Activated T-helper 1 cell treated with anti-CD3 and anti-CD28 coated beads, Interleukin-12 subunit alpha, Interleukin-12 subunit beta, Interleukin-2, Interleukin-4 antibody, amounts not matched to agents 30 ng/mL and 10 ng/mL and 1 ng/mL, durations not matched to agents 14 hours and 24 hours and 36 hours (primary cell): Measurements from ENCODE around the gene VPS26A. TPM values are rescaled to one million over a fixed set of nuclear protein-coding genes. Genes with fewer than 3 reads are reported as not detected.
A peak's percentile ranks its signal among the peaks of the same experiment; 100 is the strongest.
"Not testable (repeated sequence)": the region's sequence is repeated elsewhere in the genome, so short reads cannot be mapped to it uniquely, and the experiment has no call there.

ENCODE experiments used
- DNase-seq: peaks from one replicate; pipeline ENCODE4 v3.0.0; 2021; ENCODE audit warnings: low spot score
- H3K27ac Mint-ChIP-seq: one replicate; pipeline ENCODE4 v1.8.0; 2021; ENCODE audit warnings: mild to moderate bottlenecking, mixed read lengths
- H3K27me3 Mint-ChIP-seq: one replicate; pipeline ENCODE4 v1.8.0; 2022; ENCODE audit warnings: mild to moderate bottlenecking, moderate library complexity, mixed read lengths; ENCODE audit not compliant: insufficient read depth
- H3K36me3 Mint-ChIP-seq: one replicate; pipeline ENCODE4 v1.8.0; 2021; ENCODE audit warnings: low read depth, mixed read lengths
- H3K4me1 Mint-ChIP-seq: one replicate; pipeline ENCODE4 v1.8.0; 2021; ENCODE audit warnings: low read depth, mixed read lengths
- H3K4me3 Mint-ChIP-seq: one replicate; pipeline ENCODE4 v1.8.0; 2021; ENCODE audit warnings: mild to moderate bottlenecking, moderate library complexity, mixed read lengths
- H3K9me3 Mint-ChIP-seq: one replicate; pipeline ENCODE4 v1.8.0; 2021; ENCODE audit warnings: mixed read lengths
- intact Hi-C: fragments of 100-400 bp; cut with micrococcal nuclease; formaldehyde crosslinking; loops from one replicate; pipeline ENCODE4 v1.15.1; 2024
- total RNA-seq: library from RNA; stranded (reverse); gene quantifications from 2 replicates; pipeline ENCODE4 v1.2.3, GENCODE V29; 2022

The VPS26A gene
- total RNA-seq, 1 donor from 2014 or later: 24.7 TPM

GRCh38 chr10:69119896-69120295 is 4.1 kb upstream of the VPS26A start:
- H3K27me3 Mint-ChIP-seq: peaks cover 11% of the 10 kb centered on the region
- H3K4me1 Mint-ChIP-seq: peaks cover 9% of the 10 kb centered on the region
- DNase-seq: no peak
- H3K9me3 Mint-ChIP-seq: no peaks in the 10 kb centered on the region
- no peaks in the 10 kb centered on the region for H3K36me3 Mint-ChIP-seq
- no peak overlapping the region for H3K27ac Mint-ChIP-seq
- intact Hi-C loops: no loop called here
- no peak overlapping the region for H3K4me3 Mint-ChIP-seq

- peak overlapping the region; percentile 87 for H3K4me3 Mint-ChIP-seq
- intact Hi-C loops: loop anchor here (1.0 to 2.0 kb wide), 8 partner anchors 30 to 223 kb away; partner anchors contain the start of genes DDX50 and KIFBP
- peaks cover 20% of the 10 kb centered on the region for H3K4me1 Mint-ChIP-seq
- no peaks in the 10 kb centered on the region for H3K36me3 Mint-ChIP-seq
- peak overlapping the region; percentile 86 for H3K27ac Mint-ChIP-seq
- H3K27me3 Mint-ChIP-seq: peaks cover under 1% of the 10 kb centered on the region
- no peaks in the 10 kb centered on the region for H3K9me3 Mint-ChIP-seq
- DNase-seq: no peak
These were observed 652 bp upstream of the VPS26A start for GRCh38 chr10:69123306-69123746.

- Mint-ChIP-seq H3K27me3 (no peaks in the 10 kb centered on the region), H3K4me3 (peak overlapping the region; percentile 87), H3K9me3 (no peaks in the 10 kb centered on the region), H3K27ac (peak overlapping the region; percentile 88), H3K4me1 (peaks cover 25% of the 10 kb centered on the region), H3K36me3 (no peaks in the 10 kb centered on the region)
- intact Hi-C loops: loop anchor here (1.0 to 2.0 kb wide), 5 partner anchors 79 to 284 kb away; no protein-coding TSS in a partner anchor
- DNase-seq: peak; percentile 46
These were observed 738 bp downstream of the VPS26A start for GRCh38 chr10:69124563-69125268.

GRCh38 chr10:69125554-69125953 is 1.6 kb downstream of the VPS26A start:
- peaks cover 32% of the 10 kb centered on the region for H3K4me1 Mint-ChIP-seq
- H3K27me3 Mint-ChIP-seq: no peaks in the 10 kb centered on the region
- intact Hi-C loops: loop anchor here (1.0 to 2.0 kb wide), 4 partner anchors 129 to 283 kb away; no protein-coding TSS in a partner anchor

DNA sequence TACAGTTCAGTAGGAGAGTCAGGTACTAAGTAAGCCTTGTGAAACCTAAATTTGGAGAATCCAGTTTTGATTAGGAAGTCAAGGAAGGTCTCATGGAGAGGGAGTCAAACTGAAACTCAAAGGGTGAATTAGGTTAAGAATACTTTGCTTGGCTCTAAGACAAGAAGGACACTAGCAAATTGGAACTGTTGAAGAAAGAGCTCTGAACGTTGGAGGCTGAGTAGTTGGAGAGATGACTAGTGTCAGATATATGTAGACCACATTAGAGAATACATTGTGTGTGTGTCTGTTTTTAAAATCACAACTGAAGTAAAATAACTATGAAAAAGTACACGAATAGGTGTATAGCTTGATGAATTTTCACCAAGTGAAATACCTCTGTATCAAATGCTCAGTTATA is 6.3 kb downstream of the VPS26A start:
- Mint-ChIP-seq H3K27me3 (no peaks in the 10 kb centered on the region), H3K4me1 (peaks cover 25% of the 10 kb centered on the region), H3K4me3 (no peak overlapping the region), H3K27ac (no peak overlapping the region), H3K36me3 (peaks cover 15% of the 10 kb centered on the region), H3K9me3 (no peaks in the 10 kb centered on the region)
- no peak for DNase-seq
- intact Hi-C loops: no loop called here

More at GRCh38 chr10:69125554-69125953, 1.6 kb downstream of the VPS26A start:
- peak overlapping the region; percentile 87 for H3K4me3 Mint-ChIP-seq
- no peak overlapping the region for H3K27ac Mint-ChIP-seq
- no peaks in the 10 kb centered on the region for H3K9me3 Mint-ChIP-seq
- DNase-seq: no peak
- no peaks in the 10 kb centered on the region for H3K36me3 Mint-ChIP-seq

GRCh38 chr10:69139961-69140360 is 16.0 kb downstream of the VPS26A start:
- Mint-ChIP-seq H3K36me3 (peaks cover 14% of the 10 kb centered on the region), H3K27ac (no peak overlapping the region), H3K4me3 (no peak overlapping the region), H3K4me1 (peaks cover 7% of the 10 kb centered on the region), H3K27me3 (no peaks in the 10 kb centered on the region), H3K9me3 (no peaks in the 10 kb centered on the region)
- intact Hi-C loops: no loop called here
- DNase-seq: no peak

DNA sequence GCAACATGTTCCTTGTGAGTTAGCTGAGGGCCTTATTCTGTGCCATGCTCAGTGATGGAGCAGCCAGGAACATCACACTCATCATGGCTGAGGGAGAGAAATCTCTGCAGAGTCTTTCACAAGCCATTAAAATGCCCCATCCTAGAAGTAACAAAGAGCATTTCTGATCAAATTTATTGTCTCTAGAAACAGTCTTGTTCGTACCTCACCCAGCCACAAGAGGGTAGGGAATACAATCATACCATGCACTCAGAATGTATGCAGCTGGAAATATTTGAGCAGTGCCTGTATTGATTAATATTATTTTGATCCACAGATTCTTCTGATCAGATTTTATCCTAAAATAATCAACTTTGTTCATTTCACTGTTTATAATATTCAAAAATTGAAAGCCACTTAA is 17.3 kb downstream of the VPS26A start:
- Mint-ChIP-seq H3K4me1 (peaks cover 13% of the 10 kb centered on the region), H3K27ac (no peak overlapping the region), H3K36me3 (peaks cover 10% of the 10 kb centered on the region), H3K4me3 (no peak overlapping the region), H3K27me3 (no peaks in the 10 kb centered on the region), H3K9me3 (no peaks in the 10 kb centered on the region)
- intact Hi-C loops: no loop called here
- DNase-seq: no peak

GRCh38 chr10:69142074-69142473 is 18.1 kb downstream of the VPS26A start:
- intact Hi-C loops, H3K27ac Mint-ChIP-seq, DNase-seq, H3K4me3 Mint-ChIP-seq, H3K27me3 Mint-ChIP-seq, H3K9me3 Mint-ChIP-seq: not testable (repeated sequence)
- Mint-ChIP-seq H3K4me1 (peaks cover 20% of the 10 kb centered on the region), H3K36me3 (peaks cover 14% of the 10 kb centered on the region)

- Mint-ChIP-seq H3K36me3 (peaks cover 12% of the 10 kb centered on the region), H3K27me3 (no peaks in the 10 kb centered on the region), H3K4me1 (peaks cover 23% of the 10 kb centered on the region), H3K9me3 (no peaks in the 10 kb centered on the region), H3K27ac (no peak overlapping the region), H3K4me3 (no peak overlapping the region)
- intact Hi-C loops: no loop called here
- no peak for DNase-seq
These were observed 19.0 kb downstream of the VPS26A start for GRCh38 chr10:69142983-69143382.

DNA sequence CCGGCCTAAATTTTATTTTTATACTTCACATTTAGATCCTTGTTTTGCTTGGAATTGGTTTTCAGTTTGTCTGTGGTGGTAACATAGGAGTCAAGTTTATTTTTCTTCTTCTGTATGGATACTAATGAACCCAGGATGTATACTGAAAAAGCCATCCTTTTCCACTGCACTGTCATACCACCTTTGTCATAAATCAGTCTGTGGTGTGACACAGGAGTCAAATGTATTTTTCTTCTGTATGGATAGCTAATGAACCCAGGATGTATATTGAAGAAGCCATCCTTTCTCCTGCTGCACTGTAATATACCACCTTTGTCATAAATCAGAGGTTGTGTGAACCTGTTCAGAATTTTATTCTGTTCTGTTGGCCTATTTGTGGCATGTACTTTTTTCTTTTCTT is 21.4 kb downstream of the VPS26A start:
- intact Hi-C loops: no loop called here
- no peak overlapping the region for H3K27ac Mint-ChIP-seq
- peaks cover 17% of the 10 kb centered on the region for H3K4me1 Mint-ChIP-seq
- H3K4me3 Mint-ChIP-seq: no peak overlapping the region
- DNase-seq: no peak
- H3K27me3 Mint-ChIP-seq: no peaks in the 10 kb centered on the region
- H3K36me3 Mint-ChIP-seq: peaks cover 8% of the 10 kb centered on the region
- H3K9me3 Mint-ChIP-seq: no peaks in the 10 kb centered on the region

DNA sequence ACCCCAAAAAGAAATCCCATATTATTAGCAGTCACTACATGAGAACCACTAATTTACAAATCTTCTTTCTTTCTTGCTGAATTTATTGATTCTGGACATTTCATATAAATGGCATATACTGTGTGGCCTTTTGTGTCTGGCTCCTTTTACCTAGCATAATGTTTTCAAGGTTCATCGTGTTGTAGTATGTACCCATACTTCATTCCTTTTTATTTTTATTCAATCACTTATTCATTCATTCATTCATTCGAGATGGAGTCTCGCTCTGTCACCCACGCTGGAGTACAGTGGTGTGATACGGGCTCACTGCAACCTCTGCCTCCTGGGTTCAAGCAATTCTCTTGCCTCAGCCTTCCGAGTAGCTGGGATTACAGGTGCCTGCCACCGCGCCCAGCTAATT is 21.9 kb downstream of the VPS26A start:
- intact Hi-C loops: no loop called here
- Mint-ChIP-seq H3K4me1 (peaks cover 17% of the 10 kb centered on the region), H3K9me3 (no peaks in the 10 kb centered on the region), H3K4me3 (no peak overlapping the region), H3K27ac (no peak overlapping the region), H3K27me3 (no peaks in the 10 kb centered on the region), H3K36me3 (peaks cover 8% of the 10 kb centered on the region)
- DNase-seq: no peak

DNA sequence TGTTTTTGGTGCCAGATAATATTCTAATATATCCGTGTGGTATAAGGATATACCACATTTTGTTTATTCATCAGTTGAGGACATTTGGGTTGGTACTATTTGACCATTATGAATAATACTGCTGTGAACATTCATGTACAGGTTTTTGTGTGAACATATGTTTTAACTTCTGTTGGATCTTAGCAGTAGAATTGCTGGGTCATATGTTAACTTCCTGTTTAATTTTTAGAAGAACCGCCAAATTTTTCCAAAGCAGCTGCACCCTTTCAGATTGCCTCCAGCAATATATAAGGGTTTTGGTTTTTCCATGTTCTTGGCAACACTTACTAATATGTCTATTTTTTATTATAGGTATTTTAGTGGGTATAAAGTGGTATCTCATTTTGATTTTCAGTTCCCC is 22.8 kb downstream of the VPS26A start:
- DNase-seq: no peak
- Mint-ChIP-seq H3K4me3 (no peak overlapping the region), H3K36me3 (peaks cover 8% of the 10 kb centered on the region), H3K4me1 (peaks cover 17% of the 10 kb centered on the region), H3K27me3 (no peaks in the 10 kb centered on the region), H3K27ac (peak overlapping the region; percentile 45), H3K9me3 (no peaks in the 10 kb centered on the region)
- intact Hi-C loops: no loop called here

- no peaks in the 10 kb centered on the region for H3K9me3 Mint-ChIP-seq
- DNase-seq: no peak
- H3K4me1 Mint-ChIP-seq: peaks cover 12% of the 10 kb centered on the region
- H3K27ac Mint-ChIP-seq: no peak overlapping the region
- intact Hi-C loops: no loop called here
- H3K27me3 Mint-ChIP-seq: no peaks in the 10 kb centered on the region
- peaks cover 1% of the 10 kb centered on the region for H3K36me3 Mint-ChIP-seq
- no peak overlapping the region for H3K4me3 Mint-ChIP-seq
These were observed 28.0 kb downstream of the VPS26A start for GRCh38 chr10:69151984-69152383.
